ENCODE data around the gene HILPDA.

DNA sequence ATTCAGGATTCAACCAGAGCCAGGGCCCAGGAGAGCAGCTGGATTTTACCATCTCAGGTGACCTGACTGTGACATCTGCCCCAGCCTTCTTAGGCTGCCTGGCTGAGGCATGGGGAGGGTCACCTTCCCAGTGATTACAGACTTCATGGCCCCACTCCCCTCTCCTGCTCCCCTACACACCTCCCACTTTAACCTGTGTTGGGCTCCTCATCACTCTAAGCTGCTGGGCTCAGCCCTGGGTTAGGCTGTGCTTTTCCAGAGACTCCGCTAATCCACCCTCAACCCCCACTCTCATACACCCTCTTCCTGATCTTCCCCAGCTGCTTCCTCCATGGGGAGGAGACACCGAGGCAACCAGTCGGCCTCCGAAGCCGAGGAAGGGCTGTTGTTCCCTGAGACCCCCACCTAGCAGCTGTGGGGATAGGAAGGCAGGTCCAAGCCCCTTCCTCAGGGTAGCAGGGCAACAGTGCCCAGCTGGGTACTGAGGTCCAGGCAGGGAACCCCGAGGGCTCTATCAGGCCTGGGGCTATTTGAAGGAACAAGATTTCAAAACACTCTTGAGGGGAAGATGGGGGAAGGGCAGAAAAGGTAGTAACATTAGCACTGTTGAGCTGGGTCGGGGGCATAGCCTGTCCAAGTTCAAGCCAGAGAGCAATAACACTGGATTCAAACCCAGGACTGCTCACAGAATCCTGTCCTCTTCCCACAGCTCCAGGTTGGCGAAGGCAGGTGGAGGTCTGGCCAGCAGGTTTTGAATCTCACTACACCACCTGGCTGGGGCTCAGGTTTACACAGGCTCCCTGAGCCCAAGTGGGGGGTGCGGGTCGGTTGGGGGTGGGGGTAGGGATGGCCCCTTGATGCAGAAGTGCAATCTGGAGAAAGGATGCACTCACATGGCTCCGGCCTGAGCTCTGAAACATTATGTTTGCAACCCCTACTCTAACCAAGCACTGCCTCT, 47.6 kb upstream of the HILPDA start:
- TF ChIP-seq, protein P1, sequence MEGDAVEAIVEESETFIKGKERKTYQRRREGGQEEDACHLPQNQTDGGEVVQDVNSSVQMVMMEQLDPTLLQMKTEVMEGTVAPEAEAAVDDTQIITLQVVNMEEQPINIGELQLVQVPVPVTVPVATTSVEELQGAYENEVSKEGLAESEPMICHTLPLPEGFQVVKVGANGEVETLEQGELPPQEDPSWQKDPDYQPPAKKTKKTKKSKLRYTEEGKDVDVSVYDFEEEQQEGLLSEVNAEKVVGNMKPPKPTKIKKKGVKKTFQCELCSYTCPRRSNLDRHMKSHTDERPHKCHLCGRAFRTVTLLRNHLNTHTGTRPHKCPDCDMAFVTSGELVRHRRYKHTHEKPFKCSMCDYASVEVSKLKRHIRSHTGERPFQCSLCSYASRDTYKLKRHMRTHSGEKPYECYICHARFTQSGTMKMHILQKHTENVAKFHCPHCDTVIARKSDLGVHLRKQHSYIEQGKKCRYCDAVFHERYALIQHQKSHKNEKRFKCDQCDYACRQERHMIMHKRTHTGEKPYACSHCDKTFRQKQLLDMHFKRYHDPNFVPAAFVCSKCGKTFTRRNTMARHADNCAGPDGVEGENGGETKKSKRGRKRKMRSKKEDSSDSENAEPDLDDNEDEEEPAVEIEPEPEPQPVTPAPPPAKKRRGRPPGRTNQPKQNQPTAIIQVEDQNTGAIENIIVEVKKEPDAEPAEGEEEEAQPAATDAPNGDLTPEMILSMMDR (IDR thresholded peaks at IDR 0.05): no peak
- TF ChIP-seq POLR2A (IDR thresholded peaks at IDR 0.05): no peak
